ENCODE data around the gene MRGPRE. TPM values are rescaled to one million over a fixed set of nuclear protein-coding genes. Genes with fewer than 3 reads are reported as not detected.

MRGPRE gene
- total RNA-seq, 1 donor from 2014 or later, result not detected

- Histone ChIP-seq H3K27ac (no peak overlapping the region), H3K4me3 (no peak overlapping the region), H3K4me1 (peaks cover 3 to 17% of the 10 kb centered on the region in 2 donors), H3K27me3 (no peaks in the 10 kb centered on the region), H3K9me3 (no peaks in the 10 kb centered on the region), H3K36me3 (no peaks in the 10 kb centered on the region)
- TF ChIP-seq CTCF (IDR thresholded peaks at IDR 0.05), result no peak
- intact Hi-C loops (cut with DNase I), result no loop called here
- DNase-seq (ENCODE audit: low spot score in 2 of 2), result no peak
Measured at GRCh38 chr11:3206922-3207204, 25.4 kb downstream of the MRGPRE start.

GRCh38 chr11:3206156-3206921 lies 25.9 kb downstream of the MRGPRE start:
- no peaks in the 10 kb centered on the region for H3K9me3 ChIP-seq
- intact Hi-C loops (cut with DNase I), result no loop called here
- H3K27ac ChIP-seq, result no peak overlapping the region
- H3K36me3 ChIP-seq, result no peaks in the 10 kb centered on the region
- H3K4me3 ChIP-seq, result no peak overlapping the region
- no peak for TF ChIP-seq CTCF (IDR thresholded peaks at IDR 0.05)
- DNase-seq (ENCODE audit: low spot score in 2 of 2), result no peak
- H3K27me3 ChIP-seq, result no peaks in the 10 kb centered on the region
- peaks cover 3 to 17% of the 10 kb centered on the region in 2 donors for H3K4me1 ChIP-seq

GRCh38 chr11:3205261-3206155 lies 26.7 kb downstream of the MRGPRE start:
- H3K27me3 ChIP-seq, result no peaks in the 10 kb centered on the region
- no peak for TF ChIP-seq CTCF (IDR thresholded peaks at IDR 0.05)
- H3K27ac ChIP-seq, result no peak overlapping the region
- no peaks in the 10 kb centered on the region for H3K9me3 ChIP-seq
- intact Hi-C loops (cut with DNase I), result no loop called here
- H3K4me1 ChIP-seq, result peaks cover 3 to 17% of the 10 kb centered on the region in 2 donors
- no peak for DNase-seq (ENCODE audit: low spot score in 2 of 2)
- peak overlapping the region in 1 of 2 donors; percentile 10 for H3K4me3 ChIP-seq
- H3K36me3 ChIP-seq, result no peaks in the 10 kb centered on the region

- DNase-seq (ENCODE audit: low spot score in 2 of 2), result no peak
- Histone ChIP-seq H3K9me3 (no peaks in the 10 kb centered on the region), H3K4me1 (peaks cover 3 to 17% of the 10 kb centered on the region in 2 donors), H3K4me3 (no peak overlapping the region), H3K27me3 (peaks cover 5% of the 10 kb centered on the region), H3K36me3 (no peaks in the 10 kb centered on the region), H3K27ac (no peak overlapping the region)
- TF ChIP-seq CTCF (IDR thresholded peaks at IDR 0.05), result no peak
- intact Hi-C loops (cut with DNase I), result no loop called here
Measured at GRCh38 chr11:3204141-3205015, 27.8 kb downstream of the MRGPRE start.

- no peak for DNase-seq (ENCODE audit: low spot score in 2 of 2)
- Histone ChIP-seq H3K27me3 (peaks cover 5% of the 10 kb centered on the region), H3K36me3 (no peaks in the 10 kb centered on the region), H3K9me3 (no peaks in the 10 kb centered on the region), H3K27ac (no peak overlapping the region), H3K4me3 (peak overlapping the region in 1 of 2 donors; percentile 19), H3K4me1 (peaks cover 3 to 17% of the 10 kb centered on the region in 2 donors)
- intact Hi-C loops (cut with DNase I), result no loop called here
- TF ChIP-seq CTCF (IDR thresholded peaks at IDR 0.05), result no peak
Measured at GRCh38 chr11:3203221-3204043, 28.8 kb downstream of the MRGPRE start.
